Trophoblast cell (in vitro differentiated cells and primary cell): ENCODE measurements around the gene TINAG.
A peak's percentile ranks its signal among the peaks of the same experiment; 100 is the strongest.

Source experiments
- DNase-seq, 2 donors: peaks; one replicate each; pipeline ENCODE4 v3.0.0-alpha.2; 2016
- H2AFZ ChIP-seq: 2 replicates; pipeline ENCODE4 v1.6.1; 2013; ENCODE audit warnings: low read length, moderate library complexity, mild to moderate bottlenecking; ENCODE audit not compliant: insufficient read depth, poor library complexity
- H2AK5ac ChIP-seq: 2 replicates; pipeline ENCODE4 v1.6.1; 2013; ENCODE audit warnings: mild to moderate bottlenecking, low read length
- H2BK120ac ChIP-seq: 2 replicates; pipeline ENCODE4 v1.6.1; 2013; ENCODE audit warnings: low read length, mild to moderate bottlenecking, moderate library complexity; ENCODE audit not compliant: insufficient read depth, poor library complexity
- H2BK12ac ChIP-seq: 2 replicates; pipeline ENCODE4 v1.6.1; 2013; ENCODE audit warnings: mild to moderate bottlenecking, low read length, moderate library complexity
- H2BK5ac ChIP-seq: 2 replicates; pipeline ENCODE4 v1.6.1; 2013; ENCODE audit warnings: low read length, low read depth, moderate library complexity, mild to moderate bottlenecking; ENCODE audit not compliant: poor library complexity
- H3K14ac ChIP-seq: 2 replicates; pipeline ENCODE4 v1.6.1; 2013; ENCODE audit warnings: mild to moderate bottlenecking, low read length
- H3K18ac ChIP-seq: 2 replicates; pipeline ENCODE4 v1.6.1; 2013; ENCODE audit warnings: mild to moderate bottlenecking, low read length
- H3K23ac ChIP-seq: 2 replicates; pipeline ENCODE4 v1.6.1; 2013; ENCODE audit warnings: low read length
- H3K27ac ChIP-seq: 2 replicates; pipeline ENCODE4 v1.5.1; 2013; ENCODE audit warnings: low read depth, mild to moderate bottlenecking, inconsistent platforms, low read length, moderate library complexity
- H3K27me3 ChIP-seq: 2 replicates; pipeline ENCODE4 v1.6.1; 2013; ENCODE audit warnings: inconsistent platforms, mild to moderate bottlenecking, low read length, moderate library complexity; ENCODE audit not compliant: insufficient read depth
- H3K36me3 ChIP-seq, 2 experiments: 1 replicate in 1 of 2; 2 replicates in 1 of 2; pipeline ENCODE4 v1.6.1; 2013; ENCODE audit warnings: low read length in 2 of 2, mild to moderate bottlenecking in 2 of 2, moderate library complexity in 1 of 2; ENCODE audit not compliant: insufficient read depth in 2 of 2, control insufficient read depth in 1 of 2
- H3K4ac ChIP-seq: 2 replicates; pipeline ENCODE4 v1.6.1; 2013; ENCODE audit warnings: low read depth, mild to moderate bottlenecking, low read length, moderate library complexity
- H3K4me1 ChIP-seq, 2 experiments: 1 replicate in 1 of 2; 2 replicates in 1 of 2; pipeline ENCODE4 v1.6.1; 2013; ENCODE audit warnings: low read length in 2 of 2, mild to moderate bottlenecking in 2 of 2, moderate library complexity in 1 of 2; ENCODE audit not compliant: insufficient read depth in 2 of 2, control insufficient read depth in 1 of 2
- H3K4me2 ChIP-seq: 2 replicates; pipeline ENCODE4 v1.6.1; 2013; ENCODE audit warnings: inconsistent platforms, mild to moderate bottlenecking, low read length, moderate library complexity
- H3K4me3 ChIP-seq: 2 replicates; pipeline ENCODE4 v1.5.1; 2013; ENCODE audit warnings: mild to moderate bottlenecking, low read depth, low read length, inconsistent platforms
- H3K79me1 ChIP-seq: one replicate; pipeline ENCODE4 v1.6.1; 2013; ENCODE audit warnings: low read length
- H3K79me2 ChIP-seq: 2 replicates; pipeline ENCODE4 v1.6.1; 2013; ENCODE audit warnings: low read length, mild to moderate bottlenecking; ENCODE audit not compliant: control insufficient read depth, insufficient read depth, poor library complexity
- H3K9ac ChIP-seq: 2 replicates; pipeline ENCODE4 v1.6.1; 2013; ENCODE audit warnings: mild to moderate bottlenecking, low read length
- H3K9me3 ChIP-seq: 2 replicates; pipeline ENCODE4 v1.6.1; 2013; ENCODE audit warnings: low read depth, mild to moderate bottlenecking, control low read depth, inconsistent platforms, low read length; ENCODE audit not compliant: insufficient read depth
- H4K12ac ChIP-seq: 2 replicates; pipeline ENCODE4 v1.6.1; 2013; ENCODE audit warnings: low read depth, mild to moderate bottlenecking, low read length, moderate library complexity
- H4K8ac ChIP-seq: 2 replicates; pipeline ENCODE4 v1.6.1; 2013; ENCODE audit warnings: low read depth, mild to moderate bottlenecking, low read length, moderate library complexity
- H4K91ac ChIP-seq: one replicate; pipeline ENCODE4 v1.6.1; 2013; ENCODE audit warnings: low read depth, mild to moderate bottlenecking, low read length, moderate library complexity
- WGBS: extraction: QIAGEN DNeasy Blood & Tissue Kit; methylation state at CpG from one replicate; pipeline ENCODE4 v1.1.7; 2013; ENCODE audit warnings: missing lambda C conversion rate; ENCODE audit not compliant: insufficient read length, insufficient coverage; ENCODE audit errors: extremely low coverage; 5-methylcytosine and 5-hydroxymethylcytosine counted together

TINAG gene

GRCh38 chr6:54361734-54362133 is 53.5 kb downstream of the TINAG start:
- H3K4ac ChIP-seq: no peak overlapping the region
- no peak overlapping the region for H3K14ac ChIP-seq
- no peak overlapping the region for H2AFZ ChIP-seq
- WGBS: no CpG with 5 or more reads among the region's 1 CpG
- H2AK5ac ChIP-seq: no peak overlapping the region
- no peak overlapping the region for H3K18ac ChIP-seq
- no peaks in the 10 kb centered on the region for H3K79me2 ChIP-seq
- no peak for DNase-seq
- H3K23ac ChIP-seq: no peak overlapping the region
- no peak overlapping the region for H3K27ac ChIP-seq
- H2BK12ac ChIP-seq: no peak overlapping the region
- no peaks in the 10 kb centered on the region for H3K27me3 ChIP-seq
- no peak overlapping the region for H4K91ac ChIP-seq
- no peaks in the 10 kb centered on the region for H3K9me3 ChIP-seq
- H3K4me2 ChIP-seq: no peak overlapping the region
- H3K9ac ChIP-seq: no peak overlapping the region
- H3K36me3 ChIP-seq: no peaks in the 10 kb centered on the region
- H3K4me1 ChIP-seq: no peaks in the 10 kb centered on the region
- H3K4me3 ChIP-seq: no peak overlapping the region
- H2BK120ac ChIP-seq: no peak overlapping the region
- no peak overlapping the region for H4K12ac ChIP-seq
- no peak overlapping the region for H2BK5ac ChIP-seq
- no peaks in the 10 kb centered on the region for H3K79me1 ChIP-seq
- H4K8ac ChIP-seq: no peak overlapping the region

- H3K18ac ChIP-seq: no peak overlapping the region
- no peak overlapping the region for H3K4me2 ChIP-seq
- no peaks in the 10 kb centered on the region for H3K27me3 ChIP-seq
- H3K4me3 ChIP-seq: no peak overlapping the region
- H4K8ac ChIP-seq: no peak overlapping the region
- no peaks in the 10 kb centered on the region for H3K36me3 ChIP-seq
- no peak overlapping the region for H2AK5ac ChIP-seq
- H3K4me1 ChIP-seq: no peaks in the 10 kb centered on the region
- DNase-seq: peak in 1 of 2 donors; percentile 18
- H3K27ac ChIP-seq: no peak overlapping the region
- H3K4ac ChIP-seq: no peak overlapping the region
- H4K91ac ChIP-seq: no peak overlapping the region
- H2AFZ ChIP-seq: no peak overlapping the region
- H2BK5ac ChIP-seq: no peak overlapping the region
- no peak overlapping the region for H4K12ac ChIP-seq
- WGBS: no CpG with 5 or more reads among the region's 4 CpGs
- no peaks in the 10 kb centered on the region for H3K79me1 ChIP-seq
- H2BK120ac ChIP-seq: no peak overlapping the region
- H2BK12ac ChIP-seq: no peak overlapping the region
- H3K23ac ChIP-seq: no peak overlapping the region
- H3K9me3 ChIP-seq: no peaks in the 10 kb centered on the region
- H3K14ac ChIP-seq: no peak overlapping the region
- H3K79me2 ChIP-seq: no peaks in the 10 kb centered on the region
- H3K9ac ChIP-seq: no peak overlapping the region
Observed at GRCh38 chr6:54366667-54367327, 58.6 kb downstream of the TINAG start.

GRCh38 chr6:54377776-54378175 is 69.5 kb downstream of the TINAG start:
- H2AK5ac ChIP-seq: no peak overlapping the region
- H3K4me1 ChIP-seq: no peaks in the 10 kb centered on the region
- no peak overlapping the region for H3K4me2 ChIP-seq
- no peaks in the 10 kb centered on the region for H3K9me3 ChIP-seq
- H2BK120ac ChIP-seq: no peak overlapping the region
- no peaks in the 10 kb centered on the region for H3K79me2 ChIP-seq
- H3K27ac ChIP-seq: no peak overlapping the region
- no peak overlapping the region for H4K91ac ChIP-seq
- no CpG with 5 or more reads among the region's 2 CpGs for WGBS
- H4K12ac ChIP-seq: no peak overlapping the region
- no peaks in the 10 kb centered on the region for H3K36me3 ChIP-seq
- H2BK5ac ChIP-seq: no peak overlapping the region
- no peak overlapping the region for H3K4ac ChIP-seq
- no peak overlapping the region for H2AFZ ChIP-seq
- H4K8ac ChIP-seq: no peak overlapping the region
- H3K27me3 ChIP-seq: no peaks in the 10 kb centered on the region
- H3K79me1 ChIP-seq: no peaks in the 10 kb centered on the region
- no peak overlapping the region for H2BK12ac ChIP-seq
- no peak overlapping the region for H3K4me3 ChIP-seq
- no peak overlapping the region for H3K18ac ChIP-seq
- no peak overlapping the region for H3K14ac ChIP-seq
- H3K23ac ChIP-seq: no peak overlapping the region
- H3K9ac ChIP-seq: no peak overlapping the region
- DNase-seq: no peak

- Histone ChIP-seq H2AK5ac (no peak overlapping the region), H3K79me2 (no peaks in the 10 kb centered on the region), H3K23ac (no peak overlapping the region), H2BK5ac (no peak overlapping the region), H2BK12ac (no peak overlapping the region), H4K8ac (no peak overlapping the region), H3K14ac (no peak overlapping the region), H2BK120ac (no peak overlapping the region), H3K36me3 (no peaks in the 10 kb centered on the region), H3K27ac (no peak overlapping the region), H3K27me3 (no peaks in the 10 kb centered on the region), H3K4me3 (no peak overlapping the region), H3K79me1 (no peaks in the 10 kb centered on the region), H3K4me2 (no peak overlapping the region), H3K9me3 (no peaks in the 10 kb centered on the region), H4K12ac (no peak overlapping the region), H3K4ac (no peak overlapping the region), H4K91ac (no peak overlapping the region), H3K4me1 (no peaks in the 10 kb centered on the region), H3K18ac (no peak overlapping the region), H3K9ac (no peak overlapping the region), H2AFZ (no peak overlapping the region)
- DNase-seq: no peak
- no CpG with 5 or more reads among the region's 5 CpGs for WGBS
Observed at GRCh38 chr6:54386295-54386694, 78.1 kb downstream of the TINAG start.
